ENCODE data around the gene PNPLA7.

DNA sequence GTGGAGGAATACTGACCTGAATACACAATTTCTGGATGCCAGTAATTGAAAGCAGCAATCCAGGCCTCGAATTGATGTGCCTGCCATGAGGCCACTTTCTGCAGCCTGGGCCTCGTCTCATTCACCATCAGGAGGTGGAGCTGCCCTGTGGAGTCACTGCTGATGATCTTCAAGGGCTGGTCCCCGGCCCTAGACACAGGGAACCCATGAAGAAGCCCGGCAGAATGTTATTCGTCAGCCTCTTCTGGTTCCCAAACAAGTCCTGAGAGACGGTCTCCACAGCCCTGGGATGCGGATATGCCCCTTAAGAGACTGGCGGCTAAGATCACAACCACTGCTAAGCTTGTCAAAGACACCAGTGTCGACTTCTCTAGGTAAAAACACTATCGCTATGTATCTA lies 24.0 kb upstream of the PNPLA7 start:
- TF ChIP-seq POLR2AphosphoS5 (IDR thresholded peaks at IDR 0.05): no peak
- TF ChIP-seq POLR2A (IDR thresholded peaks at IDR 0.05): no peak

All from stomach (tissue), 4 donors.